Endothelial cell of umbilical vein (primary cell): ENCODE results near the gene FRMD4A. TPM values are rescaled to one million over a fixed set of nuclear protein-coding genes. Genes with fewer than 3 reads are reported as not detected.
"Not testable (repeated sequence)": the region's sequence is repeated elsewhere in the genome, so short reads cannot be mapped to it uniquely, and the experiment has no call there.

Source experiments
- BruUV-seq: library from RNA; stranded (reverse); fragments of 400-500 nt; replicated peaks from 2 replicates; lab custom pipeline; 2021; lab: Mats Ljungman, UMichigan
- CTCF ChIA-PET: fragments of 300-600, 350-600 bp; sonication (Branson Sonifier 250); formaldehyde crosslinking; loops from one replicate; lab custom pipeline; 2021; ENCODE audit warnings: antibody characterized with exemption, inconsistent platforms; lab: Charles Lee
- POLR2A ChIA-PET: fragments of 300-600, 350-600 bp; sonication (Branson Sonifier 250); formaldehyde crosslinking; loops from one replicate; lab custom pipeline; 2021; ENCODE audit warnings: antibody characterized with exemption, inconsistent platforms; lab: Charles Lee
- DNase-seq: peaks from one replicate; pipeline ENCODE4 v3.0.0-alpha.2; 2011; ENCODE audit warnings: low read depth, low spot score
- FAIRE-seq: peaks from 2 replicates; lab custom pipeline; 2011; peaks lifted over from hg19 to GRCh38; lab: Jason Lieb, UNC
- H2AFZ ChIP-seq: 2 replicates; pipeline ENCODE4 v1.6.0; 2012; ENCODE audit warnings: low read depth, low read length, control low read depth, inconsistent platforms
- H3K27ac ChIP-seq: 2 replicates; pipeline ENCODE4 v1.5.1; 2011; ENCODE audit warnings: low read depth, mild to moderate bottlenecking, control low read depth, low read length, moderate library complexity; ENCODE audit not compliant: insufficient read depth
- H3K27me3 ChIP-seq, 2 experiments: 2 replicates each; pipeline versions ENCODE4 v1.6.0 to v1.6.1; 2011; ENCODE audit warnings: low read length in 2 of 2, mixed read lengths in 1 of 2; ENCODE audit not compliant: control insufficient read depth in 2 of 2, insufficient read depth in 2 of 2
- H3K36me3 ChIP-seq, 2 experiments: 2 replicates in 1 of 2; 3 replicates in 1 of 2; pipeline ENCODE4 v1.5.1; 2011; ENCODE audit warnings: low read length in 2 of 2, mild to moderate bottlenecking in 1 of 2, moderate library complexity in 1 of 2; ENCODE audit not compliant: control insufficient read depth in 2 of 2, insufficient read depth in 2 of 2; ENCODE audit errors: extremely low read depth in 1 of 2
- H3K4me1 ChIP-seq: 3 replicates; pipeline ENCODE4 v1.5.1; 2011; ENCODE audit warnings: mild to moderate bottlenecking, low read length; ENCODE audit not compliant: control insufficient read depth, insufficient read depth; ENCODE audit errors: extremely low read depth
- H3K4me2 ChIP-seq: 2 replicates; pipeline ENCODE4 v1.6.1; 2011; ENCODE audit warnings: low read length, control low read depth, mixed read lengths; ENCODE audit not compliant: insufficient read depth
- H3K4me3 ChIP-seq, 3 experiments: fragments of 200-600 bp in 1 of 3; sonication (generic), shearing (Covaris generic) in 1 of 3; replicated peaks in 1 of 3; 2 replicates each; pipeline ENCODE4 v1.5.1; 2011 to 2016; ENCODE audit warnings: control low read depth in 3 of 3, low read length in 3 of 3, mild to moderate bottlenecking in 2 of 3, inconsistent platforms in 1 of 3, low read depth in 1 of 3, moderate library complexity in 1 of 3; ENCODE audit not compliant: insufficient read depth in 1 of 3
- H3K79me2 ChIP-seq: 2 replicates; pipeline ENCODE4 v1.6.0; 2012; ENCODE audit warnings: low read length, inconsistent platforms; ENCODE audit not compliant: control insufficient read depth, insufficient read depth
- H3K9ac ChIP-seq: replicated peaks from 2 replicates; pipeline ENCODE3; 2011; ENCODE audit warnings: low read length, control low read depth; ENCODE audit not compliant: insufficient read depth; ENCODE audit errors: extremely low read depth
- H3K9me1 ChIP-seq: replicated peaks from 3 replicates; pipeline ENCODE4 v1.6.0; 2011; ENCODE audit warnings: mild to moderate bottlenecking, low read length; ENCODE audit not compliant: control insufficient read depth, insufficient read depth; ENCODE audit errors: extremely low read depth
- H3K9me3 ChIP-seq: replicated peaks from 2 replicates; pipeline ENCODE4 v1.5.1; 2012; ENCODE audit warnings: low read length, inconsistent platforms; ENCODE audit not compliant: control insufficient read depth, insufficient read depth
- H4K20me1 ChIP-seq: replicated peaks from 2 replicates; pipeline ENCODE3; 2011; ENCODE audit warnings: mild to moderate bottlenecking, low read length; ENCODE audit not compliant: control insufficient read depth, insufficient read depth; ENCODE audit errors: extremely low read depth
- EZH2 ChIP-seq: IDR thresholded peaks from 2 replicates; pipeline ENCODE4 v1.6.1; 2012; ENCODE audit warnings: borderline replicate concordance, low read depth, mild to moderate bottlenecking, moderate library complexity, low read length, inconsistent platforms; ENCODE audit not compliant: severe bottlenecking
- FOS ChIP-seq: IDR thresholded peaks from 2 replicates; pipeline ENCODE4 v1.6.1; 2011; ENCODE audit warnings: mild to moderate bottlenecking, low read length, moderate library complexity, borderline replicate concordance; ENCODE audit not compliant: insufficient read depth
- GATA2 ChIP-seq: IDR thresholded peaks from 2 replicates; pipeline ENCODE4 v1.7.0; 2011; ENCODE audit warnings: low read depth, mild to moderate bottlenecking, moderate library complexity, mixed read lengths, low read length; ENCODE audit not compliant: insufficient read length, insufficient read depth
- JUN ChIP-seq: IDR thresholded peaks from 2 replicates; pipeline ENCODE4 v1.6.1; 2011; ENCODE audit warnings: borderline replicate concordance, low read depth; ENCODE audit not compliant: insufficient read length, insufficient read depth
- MYC ChIP-seq: IDR thresholded peaks from one replicate; pipeline ENCODE4 v1.6.1; 2011; ENCODE audit warnings: mild to moderate bottlenecking, low read depth, low read length
- POLR2A ChIP-seq: IDR thresholded peaks from 2 replicates; pipeline ENCODE4 v1.6.1; 2012; ENCODE audit warnings: low read depth, mild to moderate bottlenecking, control low read depth, low read length
- POLR2AphosphoS5 ChIP-seq: IDR thresholded peaks from 2 replicates; pipeline ENCODE4 v1.6.1; 2012; ENCODE audit warnings: low read depth, mild to moderate bottlenecking, control low read depth, low read length, moderate library complexity; ENCODE audit not compliant: insufficient read depth
- dilution Hi-C: fragments of 300-500 bp; cut with MboI; formaldehyde crosslinking; loops from one replicate; pipeline ENCODE4 v1.15.0; 2019; ENCODE audit warnings: low sequenced_read_pairs; ENCODE audit not compliant: extremely low pct_ligation_motif_present
- intact Hi-C: fragments of 100-400 bp; cut with micrococcal nuclease; formaldehyde crosslinking; loops from one replicate; pipeline ENCODE4 v1.10.0; 2022
- polyA plus RNA-seq, 4 experiments: library from polyadenylated mRNA; depleted of rRNA in 3 of 4; stranded (reverse) in 3 of 4; unstranded in 1 of 4; fragments of >200 nt; gene quantifications; 2 replicates each; pipeline versions ENCODE4 v1.2.1 to v1.2.3, GENCODE V29; 2011 to 2012; ENCODE audit warnings: missing spikeins in 1 of 4
- total RNA-seq: library from RNA; stranded (reverse); gene quantifications from 2 replicates; pipeline ENCODE4 v1.2.3, GENCODE V29; 2021
- TF ChIP-seq, protein P1 (sequence below), 2 donors: IDR thresholded peaks; 1 replicate in 1 of 2; 2 replicates in 1 of 2; pipeline ENCODE4 v1.5.1; 2011; ENCODE audit warnings: low read length in 2 of 2, mild to moderate bottlenecking in 2 of 2, moderate library complexity in 2 of 2, control low read depth in 1 of 2, inconsistent platforms in 1 of 2, low read depth in 1 of 2; ENCODE audit not compliant: insufficient read depth in 1 of 2; ENCODE audit errors: extremely low read depth in 1 of 2
- TF ChIP-seq, protein P2 (sequence below): IDR thresholded peaks from 2 replicates; pipeline ENCODE4 v1.6.1; 2011; ENCODE audit not compliant: insufficient read depth, insufficient read length

Gene FRMD4A
- total and polyA plus RNA-seq, 2 donors (not counting 3 experiments of a cell fraction or from before 2014, with no cell fraction given): 123 to 148 TPM

DNA sequence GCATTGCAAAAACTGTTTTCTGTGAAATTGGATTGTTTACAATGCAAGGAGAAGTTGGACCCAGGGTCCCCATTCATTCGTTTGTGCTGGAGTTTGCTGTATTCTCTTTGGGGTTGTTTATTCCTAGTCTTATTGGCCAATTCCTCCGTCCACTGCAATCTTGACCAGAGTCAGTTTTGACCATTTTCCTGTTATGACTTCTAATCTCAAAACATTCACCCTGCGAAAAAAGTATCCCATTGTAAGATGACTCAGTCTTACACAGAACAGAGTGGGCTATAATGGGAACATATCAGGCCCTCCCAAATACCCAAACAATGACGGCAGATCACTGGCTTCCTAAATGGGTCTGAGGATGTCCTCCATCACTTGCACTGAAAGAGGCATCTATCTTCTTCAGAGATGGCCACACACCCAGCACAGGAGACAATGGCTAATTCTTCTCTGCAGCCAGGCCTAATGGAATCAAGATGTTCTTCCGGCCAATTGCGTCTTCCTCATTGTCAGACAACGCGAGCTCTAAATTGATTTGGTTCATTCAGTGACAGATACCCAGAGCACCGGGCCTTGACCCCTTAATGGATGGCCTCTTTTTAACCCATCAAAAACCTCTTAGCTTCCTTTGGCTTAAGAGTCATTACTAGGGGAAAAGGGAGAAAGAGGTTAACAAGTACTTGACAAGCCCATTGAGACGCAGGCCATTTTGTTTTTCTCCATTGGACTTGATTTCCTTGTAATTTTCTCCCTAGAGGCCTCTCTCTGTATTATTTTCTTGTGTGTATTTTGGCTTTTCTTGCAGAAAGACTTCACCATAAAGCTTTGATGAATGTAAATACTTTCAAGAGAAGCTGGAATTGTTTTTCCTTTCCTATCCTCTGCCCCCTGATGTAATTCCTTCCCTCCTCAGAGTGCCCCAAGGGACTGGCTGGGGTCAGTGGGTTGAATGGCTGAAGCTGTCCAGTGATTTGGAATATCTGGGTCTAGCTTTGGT lies 614.3 kb downstream of the FRMD4A start:
- no peak overlapping the region for H3K4me2 ChIP-seq
- ChIA-PET POLR2A (no interaction called here), CTCF (interaction anchor here (1.1 kb wide), 1 partner anchor 8 kb away, joined by 3 read pairs; no protein-coding TSS in a partner anchor)
- H3K27ac ChIP-seq: peak overlapping the region; percentile 32
- H4K20me1 ChIP-seq: no peaks in the 10 kb centered on the region
- peaks cover 4 to 5% of the 10 kb centered on the region in 2 experiments for H3K36me3 ChIP-seq
- FAIRE-seq (peak; percentile 78), DNase-seq (peak; percentile 81)
- no peaks in the 10 kb centered on the region for H3K9me1 ChIP-seq
- no peak overlapping the region for H3K4me3 ChIP-seq
- intact Hi-C loops: no loop called here
- peaks cover 34% of the 10 kb centered on the region for H3K4me1 ChIP-seq
- peaks cover 5% of the 10 kb centered on the region for H3K79me2 ChIP-seq
- dilution Hi-C loops: no loop called here
- no TSS peak for BruUV-seq
- peak; percentile 79 for TF ChIP-seq FOS
- TF ChIP-seq, protein P1, sequence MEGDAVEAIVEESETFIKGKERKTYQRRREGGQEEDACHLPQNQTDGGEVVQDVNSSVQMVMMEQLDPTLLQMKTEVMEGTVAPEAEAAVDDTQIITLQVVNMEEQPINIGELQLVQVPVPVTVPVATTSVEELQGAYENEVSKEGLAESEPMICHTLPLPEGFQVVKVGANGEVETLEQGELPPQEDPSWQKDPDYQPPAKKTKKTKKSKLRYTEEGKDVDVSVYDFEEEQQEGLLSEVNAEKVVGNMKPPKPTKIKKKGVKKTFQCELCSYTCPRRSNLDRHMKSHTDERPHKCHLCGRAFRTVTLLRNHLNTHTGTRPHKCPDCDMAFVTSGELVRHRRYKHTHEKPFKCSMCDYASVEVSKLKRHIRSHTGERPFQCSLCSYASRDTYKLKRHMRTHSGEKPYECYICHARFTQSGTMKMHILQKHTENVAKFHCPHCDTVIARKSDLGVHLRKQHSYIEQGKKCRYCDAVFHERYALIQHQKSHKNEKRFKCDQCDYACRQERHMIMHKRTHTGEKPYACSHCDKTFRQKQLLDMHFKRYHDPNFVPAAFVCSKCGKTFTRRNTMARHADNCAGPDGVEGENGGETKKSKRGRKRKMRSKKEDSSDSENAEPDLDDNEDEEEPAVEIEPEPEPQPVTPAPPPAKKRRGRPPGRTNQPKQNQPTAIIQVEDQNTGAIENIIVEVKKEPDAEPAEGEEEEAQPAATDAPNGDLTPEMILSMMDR (IDR thresholded peaks at IDR 0.05; ENCODE audit: extremely low read depth in 1 of 2, insufficient read depth in 1 of 2, low read depth in 1 of 2, low read length in 2 of 2): no peak
- TF ChIP-seq, protein P2, sequence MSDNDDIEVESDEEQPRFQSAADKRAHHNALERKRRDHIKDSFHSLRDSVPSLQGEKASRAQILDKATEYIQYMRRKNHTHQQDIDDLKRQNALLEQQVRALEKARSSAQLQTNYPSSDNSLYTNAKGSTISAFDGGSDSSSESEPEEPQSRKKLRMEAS: no peak
- peak; percentile 20 for TF ChIP-seq POLR2A
- peak; percentile 61 for TF ChIP-seq JUN
- TF ChIP-seq EZH2: no peak
- TF ChIP-seq GATA2: peak; percentile 26
- TF ChIP-seq MYC: no peak
- peak; percentile 28 for TF ChIP-seq POLR2AphosphoS5
- H2AFZ ChIP-seq: no peak overlapping the region
- no peaks in the 10 kb centered on the region for H3K9me3 ChIP-seq
- H3K27me3 ChIP-seq: no peaks in the 10 kb centered on the region
- H3K9ac ChIP-seq: no peak overlapping the region

DNA sequence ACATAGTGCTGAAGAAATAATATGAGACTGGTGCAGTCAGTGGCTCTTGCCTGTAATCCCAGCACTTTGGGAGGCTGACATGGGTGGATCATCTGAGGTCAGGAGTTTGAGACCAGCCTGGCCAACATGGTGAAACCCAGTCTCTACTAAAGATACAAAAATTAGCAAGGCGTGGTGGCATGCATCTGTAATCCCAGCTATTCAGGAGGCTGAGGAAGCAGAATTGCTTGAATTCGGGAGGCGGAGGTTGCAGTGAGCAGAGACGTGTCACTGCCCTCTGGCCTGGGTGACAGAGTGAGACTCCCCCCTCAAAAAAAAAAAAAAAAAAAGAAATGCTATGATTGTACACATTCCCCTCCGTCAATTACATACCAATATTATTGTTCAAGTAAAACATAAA lies 615.1 kb downstream of the FRMD4A start:
- Histone ChIP-seq H3K4me1 (peaks cover 35% of the 10 kb centered on the region), H3K79me2 (peaks cover 11% of the 10 kb centered on the region)
- H3K9ac ChIP-seq, H3K36me3 ChIP-seq, POLR2A ChIA-PET, BruUV-seq, H3K4me3 ChIP-seq, intact Hi-C loops, DNase-seq, CTCF ChIA-PET, H3K4me2 ChIP-seq, H3K9me3 ChIP-seq, H2AFZ ChIP-seq, H3K9me1 ChIP-seq, FAIRE-seq, H3K27ac ChIP-seq, H4K20me1 ChIP-seq, H3K27me3 ChIP-seq, dilution Hi-C loops: not testable (repeated sequence)
